ENCODE data around the gene MYO3B.

DNA sequence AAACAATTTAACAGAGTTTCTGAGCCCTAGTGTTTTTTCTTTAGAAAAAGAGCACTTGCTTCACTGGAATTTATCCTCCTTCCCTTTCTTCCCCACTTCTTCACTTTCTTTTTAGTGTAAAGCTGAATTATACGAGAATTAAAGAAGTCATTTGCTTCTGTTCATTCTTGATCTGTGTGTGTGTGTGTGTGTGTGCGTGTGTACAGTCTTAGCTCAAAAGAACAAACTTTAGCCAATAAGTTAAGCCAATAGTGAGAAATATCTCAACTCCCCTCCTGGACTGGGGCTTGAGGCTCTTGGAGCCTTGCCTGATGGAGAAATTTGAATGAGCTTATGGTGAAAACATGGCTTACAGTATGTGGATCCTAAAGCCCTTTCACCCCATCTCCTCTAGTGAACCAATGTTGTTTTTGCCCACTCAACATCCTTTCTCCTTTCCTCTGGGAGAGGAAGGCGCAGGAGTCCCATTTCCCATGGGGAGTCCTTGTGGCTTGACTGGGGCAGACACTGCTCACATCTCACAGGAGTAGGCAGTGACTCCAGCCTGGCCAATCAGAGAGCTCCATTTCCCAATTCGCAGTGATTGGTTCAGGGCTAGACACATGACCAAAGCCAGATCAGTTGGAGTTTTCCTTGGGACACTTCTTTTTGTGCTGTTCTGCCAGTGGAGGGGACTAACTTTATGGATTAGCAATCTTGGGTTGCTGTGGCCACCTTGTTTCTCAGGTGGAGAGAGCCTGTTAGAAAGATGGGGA, 16.3 kb upstream of the MYO3B start:
- TF ChIP-seq, protein P1, sequence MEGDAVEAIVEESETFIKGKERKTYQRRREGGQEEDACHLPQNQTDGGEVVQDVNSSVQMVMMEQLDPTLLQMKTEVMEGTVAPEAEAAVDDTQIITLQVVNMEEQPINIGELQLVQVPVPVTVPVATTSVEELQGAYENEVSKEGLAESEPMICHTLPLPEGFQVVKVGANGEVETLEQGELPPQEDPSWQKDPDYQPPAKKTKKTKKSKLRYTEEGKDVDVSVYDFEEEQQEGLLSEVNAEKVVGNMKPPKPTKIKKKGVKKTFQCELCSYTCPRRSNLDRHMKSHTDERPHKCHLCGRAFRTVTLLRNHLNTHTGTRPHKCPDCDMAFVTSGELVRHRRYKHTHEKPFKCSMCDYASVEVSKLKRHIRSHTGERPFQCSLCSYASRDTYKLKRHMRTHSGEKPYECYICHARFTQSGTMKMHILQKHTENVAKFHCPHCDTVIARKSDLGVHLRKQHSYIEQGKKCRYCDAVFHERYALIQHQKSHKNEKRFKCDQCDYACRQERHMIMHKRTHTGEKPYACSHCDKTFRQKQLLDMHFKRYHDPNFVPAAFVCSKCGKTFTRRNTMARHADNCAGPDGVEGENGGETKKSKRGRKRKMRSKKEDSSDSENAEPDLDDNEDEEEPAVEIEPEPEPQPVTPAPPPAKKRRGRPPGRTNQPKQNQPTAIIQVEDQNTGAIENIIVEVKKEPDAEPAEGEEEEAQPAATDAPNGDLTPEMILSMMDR (IDR thresholded peaks at IDR 0.05; ENCODE audit: extremely low read depth in 1 of 2, insufficient read depth in 1 of 2, low read depth in 1 of 2, low read length in 2 of 2) = no peak
- no peak for TF ChIP-seq EZH2 (IDR thresholded peaks at IDR 0.05; ENCODE audit: borderline replicate concordance, low read depth, low read length, severe bottlenecking)
- no peak for TF ChIP-seq POLR2A (IDR thresholded peaks at IDR 0.05; ENCODE audit: low read depth, low read length)
- TF ChIP-seq POLR2AphosphoS5 (IDR thresholded peaks at IDR 0.05; ENCODE audit: insufficient read depth, low read depth, low read length) = no peak
- no peak for TF ChIP-seq FOS (IDR thresholded peaks at IDR 0.05; ENCODE audit: borderline replicate concordance, insufficient read depth, low read length)
- no peak for TF ChIP-seq JUN (IDR thresholded peaks at IDR 0.05; ENCODE audit: borderline replicate concordance, insufficient read depth, insufficient read length, low read depth)
- TF ChIP-seq, protein P2, sequence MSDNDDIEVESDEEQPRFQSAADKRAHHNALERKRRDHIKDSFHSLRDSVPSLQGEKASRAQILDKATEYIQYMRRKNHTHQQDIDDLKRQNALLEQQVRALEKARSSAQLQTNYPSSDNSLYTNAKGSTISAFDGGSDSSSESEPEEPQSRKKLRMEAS (IDR thresholded peaks at IDR 0.05; ENCODE audit: insufficient read depth, insufficient read length) = no peak
- TF ChIP-seq GATA2 (IDR thresholded peaks at IDR 0.05; ENCODE audit: insufficient read depth, insufficient read length, low read depth, low read length) = no peak
- no peak for TF ChIP-seq MYC (IDR thresholded peaks at IDR 0.05; ENCODE audit: low read depth, low read length)
